Activated T-helper 2 cell treated with anti-CD3 and anti-CD28 coated beads, Interferon-gamma antibody, Interleukin-2, Interleukin-4, amounts not matched to agents 10 μg/mL and 5 μg/mL and 100 μg/mL, durations not matched to agents 14 hours and 24 hours and 36 hours (primary cell): ENCODE data around the gene SYNGR1. TPM values are rescaled to one million over a fixed set of nuclear protein-coding genes. Genes with fewer than 3 reads are reported as not detected.

Experiments used
- DNase-seq: peaks from one replicate; pipeline ENCODE4 v3.0.0; 2021; ENCODE audit warnings: low spot score
- H3K27ac Mint-ChIP-seq: one replicate; pipeline ENCODE4 v1.8.0; 2021; ENCODE audit warnings: mixed read lengths
- H3K27me3 Mint-ChIP-seq: one replicate; pipeline ENCODE4 v1.8.0; 2021; ENCODE audit warnings: low read depth, mixed read lengths
- H3K36me3 Mint-ChIP-seq: one replicate; pipeline ENCODE4 v1.8.0; 2021; ENCODE audit warnings: low read depth, mixed read lengths
- H3K4me1 Mint-ChIP-seq: one replicate; pipeline ENCODE4 v1.8.0; 2021; ENCODE audit warnings: low read depth, mixed read lengths
- H3K4me3 Mint-ChIP-seq: one replicate; pipeline ENCODE4 v1.8.0; 2021; ENCODE audit warnings: low read depth, mild to moderate bottlenecking, moderate library complexity, mixed read lengths
- H3K9me3 Mint-ChIP-seq: one replicate; pipeline ENCODE4 v1.8.0; 2021; ENCODE audit warnings: mixed read lengths
- intact Hi-C: fragments of 100-400 bp; cut with micrococcal nuclease; formaldehyde crosslinking; loops from one replicate; pipeline ENCODE4 v1.15.1; 2023
- total RNA-seq: library from RNA; stranded (reverse); gene quantifications from 2 replicates; pipeline ENCODE4 v1.2.3, GENCODE V29; 2022

The SYNGR1 gene
- total RNA-seq = not detected in 2 replicates

GRCh38 chr22:39349967-39350726, at the start of gene SYNGR1:
Gene SYNGR1 (plus strand): TSS chr22:39349991. CDS start chr22:39350011, 20 bp downstream.
- peaks cover 2% of the 10 kb centered on the region for H3K4me1 Mint-ChIP-seq
- H3K4me3 Mint-ChIP-seq = peak within 1 kb of the TSS; percentile 68
- H3K9me3 Mint-ChIP-seq = no peaks in the 10 kb centered on the region
- H3K36me3 Mint-ChIP-seq = no peaks in the 10 kb centered on the region
- intact Hi-C loops = no loop called here
- peaks cover 41% of the 10 kb centered on the region for H3K27me3 Mint-ChIP-seq
- H3K27ac Mint-ChIP-seq = no peak within 1 kb of the TSS
- no peak for DNase-seq

- no peak for DNase-seq
- Mint-ChIP-seq H3K4me3 (no peak overlapping the region), H3K27me3 (peaks cover 16% of the 10 kb centered on the region), H3K36me3 (no peaks in the 10 kb centered on the region), H3K27ac (no peak overlapping the region), H3K9me3 (no peaks in the 10 kb centered on the region), H3K4me1 (peaks cover 3% of the 10 kb centered on the region)
- intact Hi-C loops = no loop called here
These were observed 49.5 kb upstream of the SYNGR1 start for GRCh38 chr22:39300186-39300830.

GRCh38 chr22:39301108-39301507, 48.7 kb upstream of the SYNGR1 start:
- Mint-ChIP-seq H3K27me3 (peaks cover 16% of the 10 kb centered on the region), H3K4me3 (no peak overlapping the region), H3K4me1 (peaks cover 3% of the 10 kb centered on the region), H3K27ac (no peak overlapping the region), H3K36me3 (no peaks in the 10 kb centered on the region), H3K9me3 (no peaks in the 10 kb centered on the region)
- no peak for DNase-seq
- intact Hi-C loops = no loop called here

- intact Hi-C loops = no loop called here
- H3K27ac Mint-ChIP-seq = no peak overlapping the region
- H3K4me1 Mint-ChIP-seq = peaks cover 3% of the 10 kb centered on the region
- peaks cover 16% of the 10 kb centered on the region for H3K27me3 Mint-ChIP-seq
- H3K36me3 Mint-ChIP-seq = no peaks in the 10 kb centered on the region
- no peaks in the 10 kb centered on the region for H3K9me3 Mint-ChIP-seq
- no peak overlapping the region for H3K4me3 Mint-ChIP-seq
- no peak for DNase-seq
These were observed 47.9 kb upstream of the SYNGR1 start for GRCh38 chr22:39301926-39302325.

GRCh38 chr22:39302431-39302960, 47.3 kb upstream of the SYNGR1 start:
- no peak overlapping the region for H3K27ac Mint-ChIP-seq
- H3K9me3 Mint-ChIP-seq = no peaks in the 10 kb centered on the region
- H3K4me1 Mint-ChIP-seq = peaks cover 3% of the 10 kb centered on the region
- H3K36me3 Mint-ChIP-seq = no peaks in the 10 kb centered on the region
- intact Hi-C loops = no loop called here
- H3K4me3 Mint-ChIP-seq = no peak overlapping the region
- peaks cover 16% of the 10 kb centered on the region for H3K27me3 Mint-ChIP-seq
- DNase-seq = no peak

GRCh38 chr22:39303358-39303757, 46.4 kb upstream of the SYNGR1 start:
- Mint-ChIP-seq H3K27ac (no peak overlapping the region), H3K27me3 (peaks cover 14% of the 10 kb centered on the region)
- no peak for DNase-seq

GRCh38 chr22:39303892-39304671, 45.7 kb upstream of the SYNGR1 start:
- Mint-ChIP-seq H3K4me1 (peaks cover 3% of the 10 kb centered on the region), H3K4me3 (no peak overlapping the region), H3K36me3 (no peaks in the 10 kb centered on the region), H3K27me3 (peaks cover 14% of the 10 kb centered on the region), H3K9me3 (no peaks in the 10 kb centered on the region), H3K27ac (no peak overlapping the region)
- DNase-seq = no peak
- intact Hi-C loops = no loop called here

More at GRCh38 chr22:39303358-39303757, 46.4 kb upstream of the SYNGR1 start:
- intact Hi-C loops = no loop called here
- no peak overlapping the region for H3K4me3 Mint-ChIP-seq
- no peaks in the 10 kb centered on the region for H3K36me3 Mint-ChIP-seq
- H3K9me3 Mint-ChIP-seq = no peaks in the 10 kb centered on the region
- H3K4me1 Mint-ChIP-seq = peaks cover 3% of the 10 kb centered on the region

GRCh38 chr22:39306456-39307361, 43.1 kb upstream of the SYNGR1 start:
- no peaks in the 10 kb centered on the region for H3K27me3 Mint-ChIP-seq
- no peak overlapping the region for H3K4me3 Mint-ChIP-seq
- intact Hi-C loops = loop anchor here (1.0 kb wide), 1 partner anchor 135 kb away; no protein-coding TSS in a partner anchor
- H3K4me1 Mint-ChIP-seq = peaks cover 4% of the 10 kb centered on the region
- H3K36me3 Mint-ChIP-seq = peaks cover 9% of the 10 kb centered on the region
- H3K9me3 Mint-ChIP-seq = no peaks in the 10 kb centered on the region
- peak; percentile 35 for DNase-seq
- H3K27ac Mint-ChIP-seq = no peak overlapping the region

- DNase-seq = no peak
- intact Hi-C loops = no loop called here
- no peak overlapping the region for H3K27ac Mint-ChIP-seq
- no peak overlapping the region for H3K4me3 Mint-ChIP-seq
- H3K27me3 Mint-ChIP-seq = no peaks in the 10 kb centered on the region
- H3K4me1 Mint-ChIP-seq = peaks cover 4% of the 10 kb centered on the region
- peaks cover 30% of the 10 kb centered on the region for H3K36me3 Mint-ChIP-seq
- no peaks in the 10 kb centered on the region for H3K9me3 Mint-ChIP-seq
These were observed 41.0 kb upstream of the SYNGR1 start for GRCh38 chr22:39308614-39309363.

- Mint-ChIP-seq H3K27ac (no peak overlapping the region), H3K36me3 (peaks cover 36% of the 10 kb centered on the region), H3K27me3 (no peaks in the 10 kb centered on the region), H3K4me1 (peaks cover 4% of the 10 kb centered on the region), H3K4me3 (no peak overlapping the region), H3K9me3 (no peaks in the 10 kb centered on the region)
- intact Hi-C loops = no loop called here
- no peak for DNase-seq
These were observed 40.4 kb upstream of the SYNGR1 start for GRCh38 chr22:39309364-39309861.

- Mint-ChIP-seq H3K4me1 (peaks cover 5% of the 10 kb centered on the region), H3K27ac (no peak overlapping the region), H3K27me3 (no peaks in the 10 kb centered on the region), H3K36me3 (peaks cover 43% of the 10 kb centered on the region), H3K9me3 (no peaks in the 10 kb centered on the region), H3K4me3 (no peak overlapping the region)
- DNase-seq = no peak
- intact Hi-C loops = no loop called here
These were observed 39.7 kb upstream of the SYNGR1 start for GRCh38 chr22:39309881-39310714.
